ENCODE data around the gene CELF5.
"Not testable (repeated sequence)": the region's sequence is repeated elsewhere in the genome, so short reads cannot be mapped to it uniquely, and the experiment has no call there.

Gene CELF5

GRCh38 chr19:3295581-3295980 lies 71.1 kb downstream of the CELF5 start:
- DNase-seq, result no peak

- no peak for DNase-seq
Measured at GRCh38 chr19:3296034-3296433, 71.6 kb downstream of the CELF5 start.

- no peak for DNase-seq
Measured at GRCh38 chr19:3296446-3296845, 72.0 kb downstream of the CELF5 start.

GRCh38 chr19:3298853-3299449 lies 74.5 kb downstream of the CELF5 start:
- DNase-seq, result no peak

GRCh38 chr19:3300566-3300965 lies 76.1 kb downstream of the CELF5 start:
- DNase-seq, result not testable (repeated sequence)

- no peak for DNase-seq
Measured at GRCh38 chr19:3302755-3303154, 78.3 kb downstream of the CELF5 start.

GRCh38 chr19:3304871-3305423 lies 80.5 kb downstream of the CELF5 start:
- DNase-seq, result peak; percentile 36

GRCh38 chr19:3309724-3310123 lies 85.3 kb downstream of the CELF5 start:
- no peak for DNase-seq

- DNase-seq, result no peak
Measured at GRCh38 chr19:3310280-3310679, 85.8 kb downstream of the CELF5 start.

GRCh38 chr19:3310711-3311110 lies 86.2 kb downstream of the CELF5 start:
- DNase-seq, result no peak

GRCh38 chr19:3313199-3313575 lies 88.7 kb downstream of the CELF5 start:
- no peak for DNase-seq

GRCh38 chr19:3314962-3315675 lies 90.7 kb downstream of the CELF5 start:
- DNase-seq, result no peak

GRCh38 chr19:3315676-3315973 lies 91.2 kb downstream of the CELF5 start:
- DNase-seq, result no peak

GRCh38 chr19:3316132-3316648 lies 91.7 kb downstream of the CELF5 start:
- no peak for DNase-seq

- DNase-seq, result no peak
Measured at GRCh38 chr19:3316659-3317207, 92.3 kb downstream of the CELF5 start.

GRCh38 chr19:3319643-3320353 lies 95.3 kb downstream of the CELF5 start:
- no peak for DNase-seq

- DNase-seq, result no peak
Measured at GRCh38 chr19:3320354-3320670, 95.9 kb downstream of the CELF5 start.

GRCh38 chr19:3320853-3321252 lies 96.4 kb downstream of the CELF5 start:
- no peak for DNase-seq

GRCh38 chr19:3321696-3322095 lies 97.2 kb downstream of the CELF5 start:
- DNase-seq, result no peak

GRCh38 chr19:3322199-3322978 lies 97.9 kb downstream of the CELF5 start:
- no peak for DNase-seq

GRCh38 chr19:3323026-3323425 lies 98.6 kb downstream of the CELF5 start:
- DNase-seq, result no peak

GRCh38 chr19:3323658-3324057 lies 99.2 kb downstream of the CELF5 start:
- no peak for DNase-seq

- DNase-seq, result no peak
Measured at GRCh38 chr19:3324405-3324856, 100.0 kb downstream of the CELF5 start.

Measured in DMS153 (cell line).